Caki2 (cell line): ENCODE measurements around the gene DENND1A. TPM values are rescaled to one million over a fixed set of nuclear protein-coding genes. Genes with fewer than 3 reads are reported as not detected.

Experiments
- DNase-seq: peaks from one replicate; pipeline ENCODE4 v3.0.0-alpha.2; 2015; ENCODE audit warnings: low read depth
- in situ Hi-C: cut with HindIII; loops from 2 replicates; pipeline ENCODE4 v1.10.0; 2016; ENCODE audit warnings: low sequenced_read_pairs, low pct_unique_long_range_greater_than_20kb, mixed read lengths
- total RNA-seq: library from RNA; depleted of rRNA; stranded (reverse); fragments of >200 nt; shearing (Covaris generic); gene quantifications from 2 replicates; pipeline ENCODE4 v1.2.3, GENCODE V29; 2014; ENCODE audit warnings: low replicate concordance

The DENND1A gene
- total RNA-seq, 1 experiment from 2014 or later: 14.0 TPM

GRCh38 chr9:123727332-123727731 is 202.6 kb downstream of the DENND1A start:
- in situ Hi-C loops: no loop called here
- DNase-seq: no peak

GRCh38 chr9:123725389-123725788 is 204.5 kb downstream of the DENND1A start:
- in situ Hi-C loops: no loop called here

GRCh38 chr9:123724211-123724796 is 205.6 kb downstream of the DENND1A start:
- DNase-seq: no peak
- in situ Hi-C loops: no loop called here

More at GRCh38 chr9:123725389-123725788, 204.5 kb downstream of the DENND1A start:
- no peak for DNase-seq

GRCh38 chr9:123723135-123723875 is 206.6 kb downstream of the DENND1A start:
- in situ Hi-C loops: no loop called here
- no peak for DNase-seq

GRCh38 chr9:123722378-123722777 is 207.5 kb downstream of the DENND1A start:
- no peak for DNase-seq
- in situ Hi-C loops: no loop called here

- in situ Hi-C loops: no loop called here
- no peak for DNase-seq
These were observed 211.7 kb downstream of the DENND1A start for GRCh38 chr9:123718188-123718587.

GRCh38 chr9:123717581-123718175 is 212.2 kb downstream of the DENND1A start:
- in situ Hi-C loops: no loop called here

GRCh38 chr9:123716339-123716945 is 213.5 kb downstream of the DENND1A start:
- peak; percentile 41 for DNase-seq

More at GRCh38 chr9:123717581-123718175, 212.2 kb downstream of the DENND1A start:
- no peak for DNase-seq

GRCh38 chr9:123715258-123715657 is 214.7 kb downstream of the DENND1A start:
- in situ Hi-C loops: no loop called here
- no peak for DNase-seq

More at GRCh38 chr9:123716339-123716945, 213.5 kb downstream of the DENND1A start:
- in situ Hi-C loops: no loop called here

GRCh38 chr9:123713282-123713681 is 216.6 kb downstream of the DENND1A start:
- in situ Hi-C loops: no loop called here
- DNase-seq: no peak

- in situ Hi-C loops: no loop called here
- no peak for DNase-seq
These were observed 217.5 kb downstream of the DENND1A start for GRCh38 chr9:123712399-123712798.

GRCh38 chr9:123710299-123710698 is 219.6 kb downstream of the DENND1A start:
- in situ Hi-C loops: no loop called here
- peak; percentile 74 for DNase-seq

- DNase-seq: no peak
- in situ Hi-C loops: no loop called here
These were observed 227.4 kb downstream of the DENND1A start for GRCh38 chr9:123702483-123702882.

GRCh38 chr9:123697686-123698085 is 232.2 kb downstream of the DENND1A start:
- DNase-seq: no peak
- in situ Hi-C loops: no loop called here

GRCh38 chr9:123696476-123696875 is 233.4 kb downstream of the DENND1A start:
- DNase-seq: no peak
- in situ Hi-C loops: no loop called here

GRCh38 chr9:123695386-123695785 is 234.5 kb downstream of the DENND1A start:
- in situ Hi-C loops: no loop called here
- no peak for DNase-seq

GRCh38 chr9:123691765-123692303 is 238.1 kb downstream of the DENND1A start:
- no peak for DNase-seq
- in situ Hi-C loops: no loop called here

GRCh38 chr9:123689701-123690428 is 240.1 kb downstream of the DENND1A start:
- in situ Hi-C loops: no loop called here
- DNase-seq: no peak
